Nephron (organoid): ENCODE data around the gene LRRC30.

Source experiments
- H3K27ac Mint-ChIP-seq, 3 experiments: 2 replicates each; pipeline ENCODE4 v1.8.0; 2020; ENCODE audit warnings: mixed read lengths in 3 of 3, mild to moderate bottlenecking in 2 of 3, moderate library complexity in 1 of 3
- H3K27me3 Mint-ChIP-seq: 2 replicates; pipeline ENCODE4 v1.8.0; 2021; ENCODE audit warnings: low read depth, mild to moderate bottlenecking, moderate library complexity, mixed read lengths
- H3K36me3 Mint-ChIP-seq: 2 replicates; pipeline ENCODE4 v1.8.0; 2020; ENCODE audit warnings: low read depth, mixed read lengths
- H3K4me1 Mint-ChIP-seq: 2 replicates; pipeline ENCODE4 v1.8.0; 2020; ENCODE audit warnings: mixed read lengths
- H3K4me3 Mint-ChIP-seq, 3 experiments: 2 replicates each; pipeline ENCODE4 v1.8.0; 2020; ENCODE audit warnings: mild to moderate bottlenecking in 3 of 3, mixed read lengths in 3 of 3, moderate library complexity in 2 of 3
- H3K9me3 Mint-ChIP-seq: 2 replicates; pipeline ENCODE4 v1.8.0; 2020; ENCODE audit warnings: mixed read lengths
- TF ChIP-seq, protein P1 (sequence below), 3 experiments: fragments of 200-600 bp; sonication (generic); IDR thresholded peaks; one replicate each; pipeline ENCODE4 v1.5.0; 2021; ENCODE audit warnings: antibody characterized with exemption in 3 of 3; ENCODE audit not compliant: unreplicated experiment in 3 of 3

LRRC30 gene

GRCh38 chr18:7230626-7231349 is at the start of gene LRRC30:
TSS of gene LRRC30 (plus strand) at chr18:7231089. CDS start at chr18:7231139, 50 bp downstream.
- peaks cover 32% of the 10 kb centered on the region for H3K4me1 Mint-ChIP-seq
- peak within 1 kb of the TSS in 2 of 3 experiments; percentile 38 to 75 for H3K4me3 Mint-ChIP-seq
- TF ChIP-seq, protein P1, sequence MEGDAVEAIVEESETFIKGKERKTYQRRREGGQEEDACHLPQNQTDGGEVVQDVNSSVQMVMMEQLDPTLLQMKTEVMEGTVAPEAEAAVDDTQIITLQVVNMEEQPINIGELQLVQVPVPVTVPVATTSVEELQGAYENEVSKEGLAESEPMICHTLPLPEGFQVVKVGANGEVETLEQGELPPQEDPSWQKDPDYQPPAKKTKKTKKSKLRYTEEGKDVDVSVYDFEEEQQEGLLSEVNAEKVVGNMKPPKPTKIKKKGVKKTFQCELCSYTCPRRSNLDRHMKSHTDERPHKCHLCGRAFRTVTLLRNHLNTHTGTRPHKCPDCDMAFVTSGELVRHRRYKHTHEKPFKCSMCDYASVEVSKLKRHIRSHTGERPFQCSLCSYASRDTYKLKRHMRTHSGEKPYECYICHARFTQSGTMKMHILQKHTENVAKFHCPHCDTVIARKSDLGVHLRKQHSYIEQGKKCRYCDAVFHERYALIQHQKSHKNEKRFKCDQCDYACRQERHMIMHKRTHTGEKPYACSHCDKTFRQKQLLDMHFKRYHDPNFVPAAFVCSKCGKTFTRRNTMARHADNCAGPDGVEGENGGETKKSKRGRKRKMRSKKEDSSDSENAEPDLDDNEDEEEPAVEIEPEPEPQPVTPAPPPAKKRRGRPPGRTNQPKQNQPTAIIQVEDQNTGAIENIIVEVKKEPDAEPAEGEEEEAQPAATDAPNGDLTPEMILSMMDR (IDR thresholded peaks at IDR 0.05; ENCODE audit: unreplicated experiment in 3 of 3), result no peak
- no peaks in the 10 kb centered on the region for H3K9me3 Mint-ChIP-seq
- no peaks in the 10 kb centered on the region for H3K36me3 Mint-ChIP-seq
- peak within 1 kb of the TSS in 2 of 3 experiments; percentile 26 to 65 for H3K27ac Mint-ChIP-seq
- peaks cover 10% of the 10 kb centered on the region for H3K27me3 Mint-ChIP-seq

DNA sequence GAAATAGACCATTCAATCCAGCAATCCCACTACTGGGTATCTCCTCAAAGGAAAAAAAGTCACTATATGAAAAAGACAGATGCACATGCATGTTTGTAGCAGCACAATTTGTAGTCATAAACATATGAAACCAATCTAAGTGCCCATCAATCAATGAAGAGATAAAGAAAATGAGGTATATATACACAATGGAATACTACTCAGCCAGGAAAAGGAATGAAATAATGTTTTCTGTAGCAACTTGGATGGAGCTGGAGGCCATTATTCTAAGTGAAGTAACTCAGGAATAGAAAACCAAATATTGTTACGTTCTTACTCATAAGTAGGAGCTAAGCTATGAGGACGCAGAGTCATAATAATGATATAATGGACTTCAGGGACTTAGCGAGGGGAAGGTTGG is 45.2 kb upstream of the LRRC30 start:
- Mint-ChIP-seq H3K4me1 (no peaks in the 10 kb centered on the region), H3K4me3 (no peak overlapping the region), H3K36me3 (no peaks in the 10 kb centered on the region), H3K27me3 (peaks cover 8% of the 10 kb centered on the region), H3K27ac (no peak overlapping the region), H3K9me3 (peaks cover 26% of the 10 kb centered on the region)
- TF ChIP-seq, protein P1 (IDR thresholded peaks at IDR 0.05; ENCODE audit: unreplicated experiment in 3 of 3), result no peak

GRCh38 chr18:7190547-7191156 is 40.2 kb upstream of the LRRC30 start:
- no peak overlapping the region for H3K4me3 Mint-ChIP-seq
- H3K27ac Mint-ChIP-seq, result no peak overlapping the region
- TF ChIP-seq, protein P1 (IDR thresholded peaks at IDR 0.05; ENCODE audit: unreplicated experiment in 3 of 3), result no peak
- peaks cover 4% of the 10 kb centered on the region for H3K9me3 Mint-ChIP-seq
- H3K4me1 Mint-ChIP-seq, result peaks cover 4% of the 10 kb centered on the region
- H3K36me3 Mint-ChIP-seq, result no peaks in the 10 kb centered on the region
- peaks cover 4% of the 10 kb centered on the region for H3K27me3 Mint-ChIP-seq

DNA sequence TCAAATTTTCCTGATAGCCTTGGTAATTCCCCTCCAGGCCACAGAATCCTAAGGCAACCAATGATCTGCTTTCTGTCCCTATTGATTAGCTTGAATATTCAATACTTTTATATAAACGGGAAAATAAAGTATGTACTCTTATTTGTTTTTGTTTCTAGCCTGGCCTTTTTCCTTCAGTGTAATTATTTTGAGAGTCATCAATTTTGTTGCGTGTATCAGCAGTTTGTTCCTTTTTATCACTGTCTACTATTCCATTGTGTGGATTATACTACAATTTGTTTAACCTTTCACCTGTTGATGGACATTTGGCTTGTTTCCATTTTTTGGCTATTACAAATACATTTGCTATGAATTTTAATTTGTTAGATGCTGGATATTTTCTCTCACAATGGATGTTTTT is 39.2 kb upstream of the LRRC30 start:
- H3K27me3 Mint-ChIP-seq, result peaks cover 10% of the 10 kb centered on the region
- H3K4me3 Mint-ChIP-seq, result no peak overlapping the region
- no peaks in the 10 kb centered on the region for H3K36me3 Mint-ChIP-seq
- H3K27ac Mint-ChIP-seq, result no peak overlapping the region
- H3K9me3 Mint-ChIP-seq, result no peaks in the 10 kb centered on the region
- peaks cover 4% of the 10 kb centered on the region for H3K4me1 Mint-ChIP-seq
- TF ChIP-seq, protein P1 (IDR thresholded peaks at IDR 0.05; ENCODE audit: unreplicated experiment in 3 of 3), result no peak

DNA sequence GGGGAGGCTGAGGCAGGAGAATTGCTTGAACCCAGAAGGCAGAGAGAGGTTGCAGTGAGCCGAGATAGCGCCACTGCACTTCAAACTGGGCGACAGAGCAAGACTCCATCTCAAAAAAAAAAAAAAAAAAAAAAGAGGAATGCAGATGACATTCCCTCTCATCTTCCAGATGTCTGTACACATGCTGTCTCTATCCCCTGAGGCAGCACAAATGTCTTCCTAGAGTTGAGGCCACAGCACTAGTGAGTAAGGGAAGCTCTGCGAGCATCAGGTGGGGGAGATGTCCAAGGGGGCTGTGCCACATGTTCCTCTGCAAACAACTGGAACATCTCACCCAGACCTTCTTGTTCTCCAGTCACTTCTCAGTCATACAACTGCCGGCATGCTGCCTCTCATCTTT is 35.6 kb upstream of the LRRC30 start:
- Mint-ChIP-seq H3K4me3 (no peak overlapping the region), H3K27me3 (peaks cover 13% of the 10 kb centered on the region), H3K27ac (no peak overlapping the region), H3K4me1 (peaks cover 4% of the 10 kb centered on the region), H3K9me3 (no peaks in the 10 kb centered on the region), H3K36me3 (no peaks in the 10 kb centered on the region)
- TF ChIP-seq, protein P1 (IDR thresholded peaks at IDR 0.05; ENCODE audit: unreplicated experiment in 3 of 3), result no peak
